SU-DHL-6 (cell line): Measurements from ENCODE around the gene UVSSA.

Experiments used
- CTCF ChIP-seq: fragments of 200-600 bp; sonication (generic); IDR thresholded peaks from one replicate; pipeline ENCODE4 v1.5.1; 2017; ENCODE audit warnings: antibody characterized with exemption, mild to moderate bottlenecking, low read length, moderate library complexity; ENCODE audit not compliant: insufficient read depth, poor library complexity, severe bottlenecking
- EZH2phosphoT487 ChIP-seq: fragments of 200-600 bp; sonication (generic), shearing (Covaris generic); conservative IDR thresholded peaks from 2 replicates; pipeline ENCODE4 v1.6.1; 2018; ENCODE audit warnings: mild to moderate bottlenecking, antibody characterized with exemption, low read length, moderate library complexity, mixed read lengths

- TF ChIP-seq CTCF: no peak
- no peak for TF ChIP-seq EZH2phosphoT487
Measured at GRCh38 chr4:1354136-1354982, 7.4 kb downstream of the UVSSA start.
